Endothelial cell of umbilical vein (primary cell): ENCODE results near the gene BNC2. TPM values are rescaled to one million over a fixed set of nuclear protein-coding genes. Genes with fewer than 3 reads are reported as not detected.

Experiments
- BruUV-seq: library from RNA; stranded (reverse); fragments of 400-500 nt; replicated peaks from 2 replicates; lab custom pipeline; 2021; lab: Mats Ljungman, UMichigan
- CTCF ChIA-PET: fragments of 300-600, 350-600 bp; sonication (Branson Sonifier 250); formaldehyde crosslinking; loops from one replicate; lab custom pipeline; 2021; ENCODE audit warnings: antibody characterized with exemption, inconsistent platforms; lab: Charles Lee
- POLR2A ChIA-PET: fragments of 300-600, 350-600 bp; sonication (Branson Sonifier 250); formaldehyde crosslinking; loops from one replicate; lab custom pipeline; 2021; ENCODE audit warnings: antibody characterized with exemption, inconsistent platforms; lab: Charles Lee
- DNase-seq: peaks from one replicate; pipeline ENCODE4 v3.0.0-alpha.2; 2011; ENCODE audit warnings: low read depth, low spot score
- FAIRE-seq: peaks from 2 replicates; lab custom pipeline; 2011; peaks lifted over from hg19 to GRCh38; lab: Jason Lieb, UNC
- H2AFZ ChIP-seq: 2 replicates; pipeline ENCODE4 v1.6.0; 2012; ENCODE audit warnings: low read depth, low read length, control low read depth, inconsistent platforms
- H3K27ac ChIP-seq: 2 replicates; pipeline ENCODE4 v1.5.1; 2011; ENCODE audit warnings: low read depth, mild to moderate bottlenecking, control low read depth, low read length, moderate library complexity; ENCODE audit not compliant: insufficient read depth
- H3K27me3 ChIP-seq, 2 experiments: 2 replicates each; pipeline versions ENCODE4 v1.6.0 to v1.6.1; 2011; ENCODE audit warnings: low read length in 2 of 2, mixed read lengths in 1 of 2; ENCODE audit not compliant: control insufficient read depth in 2 of 2, insufficient read depth in 2 of 2
- H3K36me3 ChIP-seq, 2 experiments: 2 replicates in 1 of 2; 3 replicates in 1 of 2; pipeline ENCODE4 v1.5.1; 2011; ENCODE audit warnings: low read length in 2 of 2, mild to moderate bottlenecking in 1 of 2, moderate library complexity in 1 of 2; ENCODE audit not compliant: control insufficient read depth in 2 of 2, insufficient read depth in 2 of 2; ENCODE audit errors: extremely low read depth in 1 of 2
- H3K4me1 ChIP-seq: 3 replicates; pipeline ENCODE4 v1.5.1; 2011; ENCODE audit warnings: mild to moderate bottlenecking, low read length; ENCODE audit not compliant: control insufficient read depth, insufficient read depth; ENCODE audit errors: extremely low read depth
- H3K4me2 ChIP-seq: 2 replicates; pipeline ENCODE4 v1.6.1; 2011; ENCODE audit warnings: low read length, control low read depth, mixed read lengths; ENCODE audit not compliant: insufficient read depth
- H3K4me3 ChIP-seq, 3 experiments: fragments of 200-600 bp in 1 of 3; sonication (generic), shearing (Covaris generic) in 1 of 3; replicated peaks in 1 of 3; 2 replicates each; pipeline ENCODE4 v1.5.1; 2011 to 2016; ENCODE audit warnings: control low read depth in 3 of 3, low read length in 3 of 3, mild to moderate bottlenecking in 2 of 3, inconsistent platforms in 1 of 3, low read depth in 1 of 3, moderate library complexity in 1 of 3; ENCODE audit not compliant: insufficient read depth in 1 of 3
- H3K79me2 ChIP-seq: 2 replicates; pipeline ENCODE4 v1.6.0; 2012; ENCODE audit warnings: low read length, inconsistent platforms; ENCODE audit not compliant: control insufficient read depth, insufficient read depth
- H3K9ac ChIP-seq: replicated peaks from 2 replicates; pipeline ENCODE3; 2011; ENCODE audit warnings: low read length, control low read depth; ENCODE audit not compliant: insufficient read depth; ENCODE audit errors: extremely low read depth
- H3K9me1 ChIP-seq: replicated peaks from 3 replicates; pipeline ENCODE4 v1.6.0; 2011; ENCODE audit warnings: mild to moderate bottlenecking, low read length; ENCODE audit not compliant: control insufficient read depth, insufficient read depth; ENCODE audit errors: extremely low read depth
- H3K9me3 ChIP-seq: replicated peaks from 2 replicates; pipeline ENCODE4 v1.5.1; 2012; ENCODE audit warnings: low read length, inconsistent platforms; ENCODE audit not compliant: control insufficient read depth, insufficient read depth
- H4K20me1 ChIP-seq: replicated peaks from 2 replicates; pipeline ENCODE3; 2011; ENCODE audit warnings: mild to moderate bottlenecking, low read length; ENCODE audit not compliant: control insufficient read depth, insufficient read depth; ENCODE audit errors: extremely low read depth
- FOS ChIP-seq: IDR thresholded peaks from 2 replicates; pipeline ENCODE4 v1.6.1; 2011; ENCODE audit warnings: mild to moderate bottlenecking, low read length, moderate library complexity, borderline replicate concordance; ENCODE audit not compliant: insufficient read depth
- GATA2 ChIP-seq: IDR thresholded peaks from 2 replicates; pipeline ENCODE4 v1.7.0; 2011; ENCODE audit warnings: low read depth, mild to moderate bottlenecking, moderate library complexity, mixed read lengths, low read length; ENCODE audit not compliant: insufficient read length, insufficient read depth
- JUN ChIP-seq: IDR thresholded peaks from 2 replicates; pipeline ENCODE4 v1.6.1; 2011; ENCODE audit warnings: borderline replicate concordance, low read depth; ENCODE audit not compliant: insufficient read length, insufficient read depth
- POLR2A ChIP-seq: IDR thresholded peaks from 2 replicates; pipeline ENCODE4 v1.6.1; 2012; ENCODE audit warnings: low read depth, mild to moderate bottlenecking, control low read depth, low read length
- POLR2AphosphoS5 ChIP-seq: IDR thresholded peaks from 2 replicates; pipeline ENCODE4 v1.6.1; 2012; ENCODE audit warnings: low read depth, mild to moderate bottlenecking, control low read depth, low read length, moderate library complexity; ENCODE audit not compliant: insufficient read depth
- dilution Hi-C: fragments of 300-500 bp; cut with MboI; formaldehyde crosslinking; loops from one replicate; pipeline ENCODE4 v1.15.0; 2019; ENCODE audit warnings: low sequenced_read_pairs; ENCODE audit not compliant: extremely low pct_ligation_motif_present
- intact Hi-C: fragments of 100-400 bp; cut with micrococcal nuclease; formaldehyde crosslinking; loops from one replicate; pipeline ENCODE4 v1.10.0; 2022
- polyA plus RNA-seq, 4 experiments: library from polyadenylated mRNA; depleted of rRNA in 3 of 4; stranded (reverse) in 3 of 4; unstranded in 1 of 4; fragments of >200 nt; gene quantifications; 2 replicates each; pipeline versions ENCODE4 v1.2.1 to v1.2.3, GENCODE V29; 2011 to 2012; ENCODE audit warnings: missing spikeins in 1 of 4
- total RNA-seq: library from RNA; stranded (reverse); gene quantifications from 2 replicates; pipeline ENCODE4 v1.2.3, GENCODE V29; 2021
- TF ChIP-seq, protein P1 (sequence below): IDR thresholded peaks from 2 replicates; pipeline ENCODE4 v1.6.1; 2011; ENCODE audit not compliant: insufficient read depth, insufficient read length

The BNC2 gene
- total and polyA plus RNA-seq, 2 donors (not counting 3 experiments of a cell fraction or from before 2014, with no cell fraction given) = 12.1 to 34.3 TPM

DNA sequence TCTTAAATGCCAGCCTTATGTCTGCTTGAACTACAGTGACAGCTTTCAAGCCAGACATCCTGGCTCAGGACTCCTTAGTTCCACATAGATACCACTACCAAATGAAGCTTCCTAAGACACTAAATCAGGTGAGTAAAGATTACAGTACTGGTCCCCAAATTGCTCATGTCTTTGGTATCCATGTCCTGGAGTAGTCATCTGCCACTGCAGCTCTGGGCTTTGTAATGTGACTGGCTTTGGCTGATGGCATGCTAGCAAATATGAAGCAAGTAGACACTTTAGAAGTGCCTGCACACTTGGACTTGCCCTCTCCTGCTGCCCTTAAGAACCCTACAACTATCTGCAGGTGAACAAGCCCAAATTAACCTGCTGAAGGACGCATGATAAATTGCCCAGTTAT, 334.9 kb downstream of the BNC2 start:
- Histone ChIP-seq H4K20me1 (no peaks in the 10 kb centered on the region), H2AFZ (no peak overlapping the region), H3K27ac (no peak overlapping the region), H3K27me3 (no peaks in the 10 kb centered on the region), H3K36me3 (no peaks in the 10 kb centered on the region), H3K4me1 (peaks cover 18% of the 10 kb centered on the region), H3K9me3 (no peaks in the 10 kb centered on the region), H3K4me2 (no peak overlapping the region), H3K9me1 (peaks cover under 1% of the 10 kb centered on the region), H3K9ac (no peak overlapping the region), H3K79me2 (no peaks in the 10 kb centered on the region), H3K4me3 (no peak overlapping the region)
- CTCF ChIA-PET = no interaction called here
- no TSS peak for BruUV-seq
- TF ChIP-seq GATA2 (no peak), FOS (no peak), POLR2A (no peak), POLR2AphosphoS5 (no peak)
- TF ChIP-seq, protein P1, sequence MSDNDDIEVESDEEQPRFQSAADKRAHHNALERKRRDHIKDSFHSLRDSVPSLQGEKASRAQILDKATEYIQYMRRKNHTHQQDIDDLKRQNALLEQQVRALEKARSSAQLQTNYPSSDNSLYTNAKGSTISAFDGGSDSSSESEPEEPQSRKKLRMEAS = no peak
- POLR2A ChIA-PET = no interaction called here
- DNase-seq (no peak), FAIRE-seq (no peak)
- dilution Hi-C loops = no loop called here
- intact Hi-C loops = no loop called here

DNA sequence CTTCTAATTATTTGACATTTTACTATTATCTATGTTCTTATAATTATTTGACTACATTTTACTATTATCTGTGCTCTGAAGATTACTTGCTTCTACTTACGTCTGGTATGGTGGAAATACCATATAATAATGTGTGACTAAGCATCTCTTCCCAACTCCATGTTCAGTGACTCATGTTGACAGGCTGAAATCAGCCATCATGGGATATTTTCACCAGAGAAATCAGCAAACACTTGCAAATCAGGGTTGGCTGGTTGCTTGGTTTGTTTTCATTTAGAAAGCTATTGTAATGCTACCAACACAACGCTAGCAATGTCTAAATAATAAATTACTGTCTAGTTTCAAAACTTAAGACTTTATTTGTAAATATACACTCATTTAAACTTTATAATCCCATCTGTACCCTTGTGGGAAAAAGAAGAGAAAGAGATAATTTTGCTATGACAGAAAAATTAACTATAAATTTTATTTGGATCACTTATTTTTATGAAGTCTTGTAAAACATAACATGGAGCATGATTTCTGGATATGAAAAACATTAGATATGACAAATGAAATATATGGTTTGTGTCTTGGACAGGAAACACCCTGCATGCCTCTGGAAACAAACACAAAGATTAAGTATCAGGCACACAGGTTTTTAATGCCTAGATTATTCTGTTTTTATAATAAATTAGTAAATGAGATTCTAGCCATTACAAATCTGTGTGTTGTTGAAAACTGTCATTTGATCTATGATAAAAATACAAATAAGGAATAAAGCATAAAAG, 337.6 kb downstream of the BNC2 start:
- peak overlapping the region; percentile 74 for H3K27ac ChIP-seq
- no peak overlapping the region for H3K4me3 ChIP-seq
- no peaks in the 10 kb centered on the region for H4K20me1 ChIP-seq
- H3K9me3 ChIP-seq = no peaks in the 10 kb centered on the region
- no peaks in the 10 kb centered on the region for H3K36me3 ChIP-seq
- DNase-seq (peak; percentile 90), FAIRE-seq (peak; percentile 62)
- H3K4me2 ChIP-seq = peak overlapping the region; percentile 43
- peaks cover 18% of the 10 kb centered on the region for H3K4me1 ChIP-seq
- dilution Hi-C loops = no loop called here
- no peaks in the 10 kb centered on the region for H3K79me2 ChIP-seq
- no peaks in the 10 kb centered on the region for H3K27me3 ChIP-seq
- ChIA-PET POLR2A (no interaction called here), CTCF (interaction anchor here (0.7 kb wide), 1 partner anchor 8 kb away, joined by 3 read pairs; no protein-coding TSS in a partner anchor)
- no TSS peak for BruUV-seq
- TF ChIP-seq POLR2A = no peak
- peak; percentile 84 for TF ChIP-seq JUN
- TF ChIP-seq FOS = peak; percentile 85
- intact Hi-C loops = loop anchor here (2.0 to 5.0 kb wide), 2 partner anchors 94 to 174 kb away; no protein-coding TSS in a partner anchor
- no peaks in the 10 kb centered on the region for H3K9me1 ChIP-seq
- no peak overlapping the region for H2AFZ ChIP-seq
- H3K9ac ChIP-seq = peak overlapping the region; percentile 34
